Loucy (cell line): Measurements from ENCODE around the gene TGIF2LX.
"Not testable (repeated sequence)": the region's sequence is repeated elsewhere in the genome, so short reads cannot be mapped to it uniquely, and the experiment has no call there.

Experiments used
- EZH2phosphoT487 ChIP-seq: fragments of 200-600 bp; IDR thresholded peaks from 2 replicates; pipeline ENCODE4 v1.6.1; 2018; ENCODE audit warnings: antibody characterized with exemption, mild to moderate bottlenecking, moderate library complexity, borderline replicate concordance
- TF ChIP-seq, protein P1 (sequence below): fragments of 200-600 bp; sonication (generic); conservative IDR thresholded peaks from 2 replicates; pipeline ENCODE4 v1.5.1; 2014; ENCODE audit warnings: mild to moderate bottlenecking, antibody characterized with exemption, low read length

DNA sequence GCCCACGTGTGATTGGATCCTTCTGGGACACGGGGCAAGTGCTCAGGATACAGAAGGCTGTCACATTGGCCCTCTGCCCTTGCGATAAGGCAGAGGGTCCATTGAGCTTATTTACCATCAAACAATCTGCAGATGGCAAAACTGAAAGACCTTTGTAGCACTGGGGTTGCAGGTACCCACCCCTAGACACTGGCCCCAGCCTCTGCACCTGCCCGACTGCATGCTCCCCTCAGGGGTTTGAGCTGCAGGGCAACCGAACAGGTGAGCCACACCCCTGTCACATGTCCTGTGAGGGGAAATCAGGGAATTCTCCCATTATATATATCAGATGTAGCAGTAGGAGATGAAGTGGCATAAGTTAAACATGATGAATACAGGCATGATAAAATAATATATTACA lies 21.4 kb downstream of the TGIF2LX start:
- TF ChIP-seq, protein P1, sequence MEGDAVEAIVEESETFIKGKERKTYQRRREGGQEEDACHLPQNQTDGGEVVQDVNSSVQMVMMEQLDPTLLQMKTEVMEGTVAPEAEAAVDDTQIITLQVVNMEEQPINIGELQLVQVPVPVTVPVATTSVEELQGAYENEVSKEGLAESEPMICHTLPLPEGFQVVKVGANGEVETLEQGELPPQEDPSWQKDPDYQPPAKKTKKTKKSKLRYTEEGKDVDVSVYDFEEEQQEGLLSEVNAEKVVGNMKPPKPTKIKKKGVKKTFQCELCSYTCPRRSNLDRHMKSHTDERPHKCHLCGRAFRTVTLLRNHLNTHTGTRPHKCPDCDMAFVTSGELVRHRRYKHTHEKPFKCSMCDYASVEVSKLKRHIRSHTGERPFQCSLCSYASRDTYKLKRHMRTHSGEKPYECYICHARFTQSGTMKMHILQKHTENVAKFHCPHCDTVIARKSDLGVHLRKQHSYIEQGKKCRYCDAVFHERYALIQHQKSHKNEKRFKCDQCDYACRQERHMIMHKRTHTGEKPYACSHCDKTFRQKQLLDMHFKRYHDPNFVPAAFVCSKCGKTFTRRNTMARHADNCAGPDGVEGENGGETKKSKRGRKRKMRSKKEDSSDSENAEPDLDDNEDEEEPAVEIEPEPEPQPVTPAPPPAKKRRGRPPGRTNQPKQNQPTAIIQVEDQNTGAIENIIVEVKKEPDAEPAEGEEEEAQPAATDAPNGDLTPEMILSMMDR, result not testable (repeated sequence)
- TF ChIP-seq EZH2phosphoT487, result not testable (repeated sequence)
